Upper lobe of right lung (tissue), 1 donor: ENCODE measurements around the gene RAP1GDS1. TPM values are rescaled to one million over a fixed set of nuclear protein-coding genes. Genes with fewer than 3 reads are reported as not detected.

Source experiments
- ATAC-seq: fragments of 200-7000 bp; cut with Tn5 transposase; one replicate; pipeline ENCODE4 v1.9.1; 2020; ENCODE audit warnings: mild to moderate bottlenecking, moderate library complexity
- DNase-seq: peaks from one replicate; pipeline ENCODE4 v3.0.0-alpha.2; 2020
- H3K27ac ChIP-seq: fragments of 200-600 bp; one replicate; pipeline ENCODE4 v1.8.0; 2022
- H3K27me3 ChIP-seq: fragments of 200-600 bp; one replicate; pipeline ENCODE4 v1.8.0; 2022; ENCODE audit warnings: mild to moderate bottlenecking
- H3K36me3 ChIP-seq: fragments of 200-600 bp; one replicate; pipeline ENCODE4 v1.8.0; 2022
- H3K4me1 ChIP-seq: fragments of 200-600 bp; one replicate; pipeline ENCODE4 v1.8.0; 2022
- H3K4me3 ChIP-seq: fragments of 200-600 bp; one replicate; pipeline ENCODE4 v1.8.0; 2022; ENCODE audit warnings: mild to moderate bottlenecking
- H3K9me3 ChIP-seq: fragments of 200-600 bp; one replicate; pipeline ENCODE4 v1.8.0; 2022
- intact Hi-C: fragments of 100-400 bp; cut with DNase I; formaldehyde crosslinking; loops from one replicate; pipeline ENCODE4 v1.11.0; 2022
- total RNA-seq: library from RNA; stranded (reverse); fragmentation: NEBNext Ultra II Directional; extraction: Animal tissue kit (Norgen Biotek cat#: 25700); gene quantifications from one replicate; pipeline ENCODE4 v1.2.1, GENCODE V29; 2021
- TF ChIP-seq, protein P1 (sequence below): fragments of 200-600 bp; IDR thresholded peaks from one replicate; pipeline ENCODE4 v1.8.0; 2022; ENCODE audit warnings: antibody characterized with exemption
- donor health status: DM: no; HTN: yes; CAD: no; lungs with severe emphysema.

Gene RAP1GDS1
- total RNA-seq, 1 donor from 2014 or later = 39.1 TPM

GRCh38 chr4:98237204-98237603, 24.0 kb upstream of the RAP1GDS1 start:
- Histone ChIP-seq H3K4me1 (no peaks in the 10 kb centered on the region), H3K27ac (no peak overlapping the region), H3K27me3 (no peaks in the 10 kb centered on the region), H3K36me3 (no peaks in the 10 kb centered on the region), H3K4me3 (no peak overlapping the region), H3K9me3 (no peaks in the 10 kb centered on the region)
- intact Hi-C loops = no loop called here
- TF ChIP-seq, protein P1, sequence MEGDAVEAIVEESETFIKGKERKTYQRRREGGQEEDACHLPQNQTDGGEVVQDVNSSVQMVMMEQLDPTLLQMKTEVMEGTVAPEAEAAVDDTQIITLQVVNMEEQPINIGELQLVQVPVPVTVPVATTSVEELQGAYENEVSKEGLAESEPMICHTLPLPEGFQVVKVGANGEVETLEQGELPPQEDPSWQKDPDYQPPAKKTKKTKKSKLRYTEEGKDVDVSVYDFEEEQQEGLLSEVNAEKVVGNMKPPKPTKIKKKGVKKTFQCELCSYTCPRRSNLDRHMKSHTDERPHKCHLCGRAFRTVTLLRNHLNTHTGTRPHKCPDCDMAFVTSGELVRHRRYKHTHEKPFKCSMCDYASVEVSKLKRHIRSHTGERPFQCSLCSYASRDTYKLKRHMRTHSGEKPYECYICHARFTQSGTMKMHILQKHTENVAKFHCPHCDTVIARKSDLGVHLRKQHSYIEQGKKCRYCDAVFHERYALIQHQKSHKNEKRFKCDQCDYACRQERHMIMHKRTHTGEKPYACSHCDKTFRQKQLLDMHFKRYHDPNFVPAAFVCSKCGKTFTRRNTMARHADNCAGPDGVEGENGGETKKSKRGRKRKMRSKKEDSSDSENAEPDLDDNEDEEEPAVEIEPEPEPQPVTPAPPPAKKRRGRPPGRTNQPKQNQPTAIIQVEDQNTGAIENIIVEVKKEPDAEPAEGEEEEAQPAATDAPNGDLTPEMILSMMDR = no peak
- no peak for DNase-seq
- no peak for ATAC-seq

DNA sequence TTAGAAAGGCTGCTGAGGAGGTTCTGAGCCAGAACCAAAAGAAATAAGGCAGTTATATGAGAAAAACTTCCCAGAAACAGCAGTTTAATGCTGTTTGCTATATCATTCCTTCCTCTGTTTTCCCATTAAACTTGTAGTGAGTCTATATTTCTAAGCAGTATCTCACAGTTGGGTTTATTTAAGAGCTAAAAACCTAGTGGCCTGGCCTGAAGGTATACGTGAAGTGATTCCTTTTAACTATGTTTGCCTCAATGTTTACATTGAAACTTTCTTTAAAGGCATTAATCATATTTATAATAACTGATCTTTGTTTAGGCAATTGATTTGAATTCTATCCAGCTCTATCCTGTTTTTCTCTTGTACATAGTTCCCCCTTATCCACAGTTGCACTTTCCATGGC, 19.1 kb upstream of the RAP1GDS1 start:
- H3K36me3 ChIP-seq = no peaks in the 10 kb centered on the region
- intact Hi-C loops = no loop called here
- H3K9me3 ChIP-seq = no peaks in the 10 kb centered on the region
- no peak for ATAC-seq
- no peak overlapping the region for H3K27ac ChIP-seq
- no peak for DNase-seq
- TF ChIP-seq, protein P1 = no peak
- H3K4me3 ChIP-seq = no peak overlapping the region
- no peaks in the 10 kb centered on the region for H3K27me3 ChIP-seq
- H3K4me1 ChIP-seq = no peaks in the 10 kb centered on the region

DNA sequence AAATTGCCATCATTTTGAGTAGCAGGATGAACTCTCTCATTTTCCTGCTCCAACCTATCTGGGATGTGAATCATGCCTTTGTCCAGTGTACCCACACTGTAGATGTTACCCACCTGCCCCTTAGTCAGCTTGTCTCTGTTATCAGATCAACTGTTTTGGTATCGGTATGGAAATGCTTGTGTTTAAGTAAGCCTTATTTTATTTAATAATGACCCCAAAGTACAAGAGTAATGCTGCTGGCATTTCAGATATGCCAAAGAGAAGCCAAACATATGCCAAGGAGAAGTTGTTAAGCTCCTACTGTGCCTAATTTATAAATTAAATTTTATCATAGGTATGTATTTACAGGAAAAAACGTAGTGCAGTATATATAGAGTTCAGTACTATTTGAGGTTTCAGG, 18.6 kb upstream of the RAP1GDS1 start:
- ATAC-seq (no peak), DNase-seq (no peak)
- Histone ChIP-seq H3K27me3 (no peaks in the 10 kb centered on the region), H3K4me3 (no peak overlapping the region), H3K36me3 (no peaks in the 10 kb centered on the region), H3K27ac (no peak overlapping the region), H3K4me1 (no peaks in the 10 kb centered on the region), H3K9me3 (no peaks in the 10 kb centered on the region)
- TF ChIP-seq, protein P1 = no peak
- intact Hi-C loops = no loop called here

- H3K4me3 ChIP-seq = no peak overlapping the region
- no peak for ATAC-seq
- H3K27ac ChIP-seq = no peak overlapping the region
- H3K4me1 ChIP-seq = no peaks in the 10 kb centered on the region
- no peaks in the 10 kb centered on the region for H3K36me3 ChIP-seq
- TF ChIP-seq, protein P1 = no peak
- no peak for DNase-seq
- no peaks in the 10 kb centered on the region for H3K9me3 ChIP-seq
- no peaks in the 10 kb centered on the region for H3K27me3 ChIP-seq
- intact Hi-C loops = no loop called here
These were observed 16.0 kb upstream of the RAP1GDS1 start for GRCh38 chr4:98245226-98245625.

DNA sequence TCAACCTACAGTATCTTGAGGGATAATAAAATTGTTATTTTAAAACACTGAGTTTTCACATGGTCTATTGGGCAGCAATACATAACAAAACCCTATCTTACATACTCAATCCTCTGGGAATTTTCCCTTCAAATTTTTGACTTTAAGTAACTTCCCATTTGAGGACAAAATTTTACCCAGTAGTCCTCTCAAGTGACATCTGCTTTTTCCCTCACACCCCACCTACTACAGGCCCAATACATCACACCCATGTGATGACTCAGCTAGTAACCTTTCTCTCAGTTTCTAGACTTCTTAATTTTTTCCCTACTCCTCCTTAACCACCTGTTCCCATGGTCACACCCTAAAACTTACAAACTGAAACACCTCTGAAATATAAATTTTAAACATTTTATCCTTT, 12.2 kb upstream of the RAP1GDS1 start:
- no peak overlapping the region for H3K27ac ChIP-seq
- no peak for DNase-seq
- TF ChIP-seq, protein P1 = no peak
- H3K9me3 ChIP-seq = no peaks in the 10 kb centered on the region
- no peak overlapping the region for H3K4me3 ChIP-seq
- no peaks in the 10 kb centered on the region for H3K27me3 ChIP-seq
- H3K4me1 ChIP-seq = no peaks in the 10 kb centered on the region
- no peak for ATAC-seq
- intact Hi-C loops = no loop called here
- no peaks in the 10 kb centered on the region for H3K36me3 ChIP-seq

DNA sequence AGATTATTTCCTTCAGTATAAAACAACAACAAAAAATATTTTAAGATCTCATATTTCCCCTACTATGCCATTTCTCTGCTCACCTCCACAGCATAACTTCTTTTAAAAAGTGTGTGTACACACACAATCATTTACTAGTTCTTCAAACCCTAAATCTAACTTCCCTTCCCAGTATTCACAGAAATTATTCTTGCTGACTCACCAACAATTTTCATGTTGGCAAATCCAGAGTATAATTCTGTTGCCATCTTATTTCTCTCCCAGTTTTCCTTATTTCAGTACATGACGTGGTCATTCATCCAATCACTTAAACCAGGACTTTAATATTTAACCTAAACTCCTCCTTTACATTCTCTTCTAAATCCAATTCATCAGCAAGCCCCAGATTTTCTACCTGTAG, 11.4 kb upstream of the RAP1GDS1 start:
- DNase-seq (no peak), ATAC-seq (no peak)
- H3K4me3 ChIP-seq = no peak overlapping the region
- H3K36me3 ChIP-seq = no peaks in the 10 kb centered on the region
- TF ChIP-seq, protein P1 = no peak
- H3K9me3 ChIP-seq = no peaks in the 10 kb centered on the region
- intact Hi-C loops = no loop called here
- H3K27ac ChIP-seq = no peak overlapping the region
- no peaks in the 10 kb centered on the region for H3K27me3 ChIP-seq
- no peaks in the 10 kb centered on the region for H3K4me1 ChIP-seq
